Adrenal gland (tissue), 12 donors: ENCODE data around the gene LSM14A. TPM values are rescaled to one million over a fixed set of nuclear protein-coding genes. Genes with fewer than 3 reads are reported as not detected.

Source experiments
- DNase-seq, 7 donors: peaks; one replicate each; pipeline ENCODE4 v3.0.0-alpha.2; 2019 to 2020
- H3K27ac ChIP-seq, 5 donors: fragments of 200-600 bp; sonication (generic) in 4 of 5; 1 replicate in 3 of 5; 2 replicates in 2 of 5; pipeline versions ENCODE4 v1.5.1 to v1.8.0; 2016 to 2020; ENCODE audit warnings: mild to moderate bottlenecking in 1 of 5
- H3K27me3 ChIP-seq: fragments of 200-600 bp; 2 replicates; pipeline ENCODE4 v1.8.0; 2021
- H3K36me3 ChIP-seq, 2 donors: fragments of 200-600 bp; replicated peaks in 1 of 2; 1 replicate in 1 of 2; 2 replicates in 1 of 2; pipeline versions ENCODE4 v1.5.1 to v1.8.0; 2018 to 2022
- H3K4me1 ChIP-seq, 2 donors: fragments of 200-600 bp; replicated peaks in 1 of 2; 1 replicate in 1 of 2; 2 replicates in 1 of 2; pipeline versions ENCODE4 v1.5.1 to v1.8.0; 2018 to 2021
- H3K4me3 ChIP-seq, 4 donors: fragments of 200-600 bp; sonication (generic) in 3 of 4; one replicate each; pipeline ENCODE4 v1.5.1; 2016 to 2018
- H3K9me3 ChIP-seq, 3 donors: fragments of 200-600 bp; sonication (generic) in 1 of 3; replicated peaks in 1 of 3; 1 replicate in 2 of 3; 2 replicates in 1 of 3; pipeline versions ENCODE4 v1.5.1 to v1.8.0; 2016 to 2021
- POLR2A ChIP-seq, 2 donors: fragments of 450-650 bp; IDR thresholded peaks; one replicate each; pipeline ENCODE4 v1.6.1; 2017; ENCODE audit warnings: antibody characterized with exemption in 2 of 2, mild to moderate bottlenecking in 2 of 2, moderate library complexity in 1 of 2
- WGBS, 4 donors: extraction: QIAGEN DNeasy Blood & Tissue Kit in 2 of 4; methylation state at CpG; one replicate each; pipeline versions ENCODE4 v1.1.5 to v1.1.7; 2013 to 2017; 5-methylcytosine and 5-hydroxymethylcytosine counted together
- intact Hi-C, 2 donors: fragments of 100-400 bp; cut with DNase I; formaldehyde crosslinking; loops; one replicate each; pipeline versions ENCODE4 v1.14.1 to v1.15.0; 2022 to 2023
- polyA plus RNA-seq, 3 donors: library from polyadenylated mRNA; stranded (reverse); fragments of 200-250 nt in 2 of 3; fragments of 350-450 nt in 1 of 3; fragmentation: Illumina TruSeq in 1 of 3; extraction: RNeasy Lipid Tissue Mini Kit (QIAGEN cat#74804) in 1 of 3; gene quantifications; one replicate each; pipeline ENCODE4 v1.2.3, GENCODE V29; 2013 to 2014
- total RNA-seq, 9 donors: library from RNA; depleted of rRNA in 4 of 9; stranded (reverse); fragments of >200 nt in 4 of 9; fragments of 120-200 nt in 1 of 9; fragmentation: NEBNext Ultra II Directional in 1 of 9; extraction: Animal tissue kit (Norgen Biotek cat#: 25700) in 1 of 9; gene quantifications; one replicate each; pipeline versions ENCODE4 v1.1.0 to v1.2.4, GENCODE V29; 2013 to 2023
- TF ChIP-seq, protein P1 (sequence below), 6 experiments: fragments of 450-650 bp in 4 of 6; fragments of 200-600 bp in 2 of 6; sonication (generic) in 1 of 6; IDR thresholded peaks; 1 replicate in 5 of 6; 2 replicates in 1 of 6; pipeline versions ENCODE4 v1.5.1 to v1.8.0; 2016 to 2021; ENCODE audit warnings: antibody characterized with exemption in 6 of 6, mild to moderate bottlenecking in 2 of 6, moderate library complexity in 1 of 6
- donor health status: healthy with polysubstance abuse.
- donor health status: Bipolar disorder and iron deficiency.
- donor health status: DM: yes; HTN: yes; CAD: no.
- donor health status: DM: no; HTN: no; CAD: no.
- donor health status: DM: no; HTN: no; CAD: no.
- donor health status: DM: yes; HTN: yes; CAD: no.

The LSM14A gene
- total and polyA plus RNA-seq, 12 donors: 44.5 to 130 (median 84.6) TPM

DNA sequence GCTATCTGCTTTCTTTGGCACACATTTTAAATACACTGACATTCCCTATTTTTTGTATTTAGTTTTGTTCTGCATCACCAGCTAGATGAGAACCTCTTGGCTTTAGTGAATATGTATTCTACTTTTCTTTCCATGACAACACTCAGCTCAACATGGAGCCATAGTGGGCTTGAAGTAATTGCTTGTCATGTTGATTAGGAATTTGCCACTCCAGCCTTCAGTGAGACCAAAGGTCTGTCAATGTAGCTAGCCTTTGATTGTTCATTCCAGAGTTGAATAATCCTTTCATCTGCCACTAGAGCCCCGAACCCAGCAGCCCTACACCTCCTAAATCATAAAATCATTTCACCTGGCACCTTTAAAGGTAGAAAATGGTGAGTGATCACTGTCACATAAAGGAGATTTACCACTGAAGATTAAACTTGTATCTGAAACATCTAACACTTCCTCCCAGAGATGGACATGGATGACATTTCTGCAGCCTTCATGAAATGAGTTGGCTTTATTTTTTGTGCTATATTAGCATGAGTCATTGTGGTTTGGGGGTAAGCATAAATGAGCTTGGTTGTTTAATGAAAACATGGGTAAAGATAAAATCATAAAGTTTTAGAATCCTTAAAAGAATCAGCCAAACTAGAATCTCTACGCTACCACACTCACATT lies 52.8 kb downstream of the LSM14A start:
- 76 to 89% (median 85%) methylated on average over 2 of the region's 2 CpGs for WGBS, 4 donors
- H3K27me3 ChIP-seq: no peaks in the 10 kb centered on the region
- H3K4me1 ChIP-seq: peaks cover 9 to 28% of the 10 kb centered on the region in 2 donors
- TF ChIP-seq POLR2A (IDR thresholded peaks at IDR 0.05): no peak
- TF ChIP-seq, protein P1, sequence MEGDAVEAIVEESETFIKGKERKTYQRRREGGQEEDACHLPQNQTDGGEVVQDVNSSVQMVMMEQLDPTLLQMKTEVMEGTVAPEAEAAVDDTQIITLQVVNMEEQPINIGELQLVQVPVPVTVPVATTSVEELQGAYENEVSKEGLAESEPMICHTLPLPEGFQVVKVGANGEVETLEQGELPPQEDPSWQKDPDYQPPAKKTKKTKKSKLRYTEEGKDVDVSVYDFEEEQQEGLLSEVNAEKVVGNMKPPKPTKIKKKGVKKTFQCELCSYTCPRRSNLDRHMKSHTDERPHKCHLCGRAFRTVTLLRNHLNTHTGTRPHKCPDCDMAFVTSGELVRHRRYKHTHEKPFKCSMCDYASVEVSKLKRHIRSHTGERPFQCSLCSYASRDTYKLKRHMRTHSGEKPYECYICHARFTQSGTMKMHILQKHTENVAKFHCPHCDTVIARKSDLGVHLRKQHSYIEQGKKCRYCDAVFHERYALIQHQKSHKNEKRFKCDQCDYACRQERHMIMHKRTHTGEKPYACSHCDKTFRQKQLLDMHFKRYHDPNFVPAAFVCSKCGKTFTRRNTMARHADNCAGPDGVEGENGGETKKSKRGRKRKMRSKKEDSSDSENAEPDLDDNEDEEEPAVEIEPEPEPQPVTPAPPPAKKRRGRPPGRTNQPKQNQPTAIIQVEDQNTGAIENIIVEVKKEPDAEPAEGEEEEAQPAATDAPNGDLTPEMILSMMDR (IDR thresholded peaks at IDR 0.05): no peak
- H3K27ac ChIP-seq: peak overlapping the region in 2 of 5 donors; percentile 18 to 56
- intact Hi-C loops: no loop called here
- DNase-seq: no peak
- H3K9me3 ChIP-seq: no peaks in the 10 kb centered on the region
- H3K4me3 ChIP-seq: no peak overlapping the region
- H3K36me3 ChIP-seq: peaks cover 0 to 72% of the 10 kb centered on the region in 2 donors

DNA sequence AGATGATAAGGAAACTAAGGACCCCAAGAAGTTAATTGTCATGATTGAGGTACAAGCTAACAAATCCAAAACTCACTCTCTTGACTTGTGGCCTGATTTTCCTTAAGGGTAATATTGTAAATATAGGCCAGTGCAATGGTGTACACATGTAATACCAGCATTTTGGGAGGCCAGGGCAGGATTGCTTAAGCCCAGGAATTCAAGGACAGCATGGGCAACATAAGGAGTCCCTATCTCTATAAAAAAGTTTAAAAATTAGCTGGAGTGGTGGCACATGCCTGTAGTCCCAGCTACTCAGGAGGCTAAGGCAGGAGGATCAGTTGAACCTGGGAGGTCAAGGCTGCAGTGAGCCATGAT lies 53.3 kb downstream of the LSM14A start:
- Histone ChIP-seq H3K4me1 (peaks cover 9 to 28% of the 10 kb centered on the region in 2 donors), H3K27me3 (no peaks in the 10 kb centered on the region), H3K36me3 (peaks cover 0 to 71% of the 10 kb centered on the region in 2 donors), H3K27ac (peak overlapping the region in 2 of 5 donors; percentile 18 to 30), H3K9me3 (no peaks in the 10 kb centered on the region), H3K4me3 (no peak overlapping the region)
- DNase-seq: peak in 1 of 7 donors; percentile 23
- intact Hi-C loops: no loop called here
- TF ChIP-seq, protein P1 (IDR thresholded peaks at IDR 0.05): no peak
- TF ChIP-seq POLR2A (IDR thresholded peaks at IDR 0.05): no peak

DNA sequence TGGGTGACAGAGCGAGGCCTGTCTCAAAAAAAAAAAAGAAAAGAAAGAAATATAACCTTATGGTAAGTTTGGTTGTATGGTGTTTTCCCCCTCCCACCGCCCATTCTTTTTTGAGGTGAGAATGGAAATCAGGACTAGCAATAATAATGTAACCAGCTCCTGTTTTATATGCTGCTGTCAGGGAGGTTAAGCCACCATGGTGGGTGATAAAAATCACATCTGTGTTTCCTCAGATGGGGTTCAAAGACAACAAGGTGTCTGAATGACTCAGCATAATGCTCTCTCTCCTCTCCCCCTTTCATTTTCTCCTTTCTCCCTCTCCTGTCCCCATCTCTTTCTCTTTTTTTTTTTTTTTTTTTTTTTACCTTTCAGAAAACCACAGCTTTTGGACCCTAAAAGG lies 53.7 kb downstream of the LSM14A start:
- TF ChIP-seq, protein P1 (IDR thresholded peaks at IDR 0.05): no peak
- H3K9me3 ChIP-seq: no peaks in the 10 kb centered on the region
- H3K36me3 ChIP-seq: peaks cover 0 to 70% of the 10 kb centered on the region in 2 donors
- intact Hi-C loops: no loop called here
- no peak for DNase-seq
- H3K27ac ChIP-seq: peak overlapping the region in 2 of 5 donors; percentile 18 to 30
- H3K4me1 ChIP-seq: peaks cover 9 to 28% of the 10 kb centered on the region in 2 donors
- H3K27me3 ChIP-seq: no peaks in the 10 kb centered on the region
- WGBS, 4 donors: 89 to 95% (median 92%) methylated on average over 2 of the region's 2 CpGs
- H3K4me3 ChIP-seq: no peak overlapping the region

DNA sequence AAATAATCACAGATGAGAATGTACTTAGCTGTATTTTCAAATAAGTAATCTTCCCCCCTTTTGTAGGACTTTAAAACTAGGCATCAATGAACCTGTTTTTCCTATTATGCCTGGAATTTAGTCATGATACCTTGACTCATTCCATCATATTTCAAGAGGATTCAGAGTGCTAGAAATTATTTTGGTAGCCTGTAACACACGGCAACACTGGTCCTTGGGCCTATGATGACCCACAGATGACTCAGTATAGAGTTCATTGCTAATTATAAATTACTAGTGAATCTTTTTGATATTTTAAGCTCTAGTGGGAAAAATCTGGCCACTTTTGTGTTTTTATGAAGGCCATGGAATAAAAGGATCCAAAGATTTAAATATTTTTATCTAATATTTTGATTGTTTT lies 56.0 kb downstream of the LSM14A start:
- H3K27ac ChIP-seq: peak overlapping the region in 3 of 5 donors; percentile 15 to 71 (median 23)
- intact Hi-C loops: no loop called here
- WGBS, 4 donors: 22 to 34% (median 24%) methylated on average over 1 of the region's 1 CpG
- H3K27me3 ChIP-seq: no peaks in the 10 kb centered on the region
- H3K36me3 ChIP-seq: peaks cover 0 to 47% of the 10 kb centered on the region in 2 donors
- no peak overlapping the region for H3K4me3 ChIP-seq
- no peaks in the 10 kb centered on the region for H3K9me3 ChIP-seq
- no peak for TF ChIP-seq POLR2A (IDR thresholded peaks at IDR 0.05)
- TF ChIP-seq, protein P1 (IDR thresholded peaks at IDR 0.05): no peak
- peaks cover 20 to 39% of the 10 kb centered on the region in 2 donors for H3K4me1 ChIP-seq
- peak in 3 of 7 donors; percentile 34 to 50 (median 44) for DNase-seq
